HCT116 (cell line): ENCODE data around the gene SLIT1. TPM values are rescaled to one million over a fixed set of nuclear protein-coding genes. Genes with fewer than 3 reads are reported as not detected.

Experiments
- ATAC-seq: fragments of 200-7000 bp; cut with Tn5 transposase; 2 replicates; pipeline ENCODE4 v1.9.1; 2020; ENCODE audit warnings: mild to moderate bottlenecking, moderate library complexity
- BruUV-seq: library from RNA; stranded (reverse); fragments of 400-500 nt; replicated peaks from 2 replicates; lab custom pipeline; 2021; lab: Mats Ljungman, UMichigan
- CTCF ChIA-PET: fragments of 300-600 bp; sonication (Branson Sonifier 250); formaldehyde crosslinking; loops from one replicate; lab custom pipeline; 2021; ENCODE audit warnings: antibody characterized with exemption; lab: Charles Lee
- POLR2A ChIA-PET: fragments of 300-600, 350-600 bp; sonication (Branson Sonifier 250); formaldehyde crosslinking; loops from one replicate; lab custom pipeline; 2021; ENCODE audit warnings: antibody characterized with exemption; lab: Charles Lee
- RAD21 ChIA-PET, 2 experiments: fragments of 300-600 bp; sonication (Branson Sonifier 250); formaldehyde crosslinking; loops; one replicate each; lab custom pipeline; 2023; ENCODE audit warnings: low total read pairs in 2 of 2; ENCODE audit not compliant: uncharacterized antibody in 2 of 2, unreplicated experiment in 2 of 2, low non-redundant PET in 1 of 2; lab: Charles Lee
- DNase-seq: peaks from one replicate; pipeline ENCODE4 v3.0.0-alpha.2; 2010; ENCODE audit warnings: low read depth, low spot score
- H2AFZ ChIP-seq: fragments of 200-600 bp; shearing (Covaris generic), sonication (generic); 2 replicates; pipeline ENCODE4 v1.6.1; 2017; ENCODE audit warnings: low read depth, mixed run types, mixed read lengths, antibody characterized with exemption, low read length; ENCODE audit not compliant: poor library complexity, severe bottlenecking
- H3K27ac ChIP-seq: 2 replicates; pipeline ENCODE4 v1.5.1; 2012; ENCODE audit warnings: low read depth, low read length
- H3K27me3 ChIP-seq: fragments of 200-600 bp; sonication (generic); 2 replicates; pipeline ENCODE4 v1.6.1; 2016; ENCODE audit warnings: mixed run types, low read length, mixed read lengths; ENCODE audit not compliant: insufficient read depth
- H3K36me3 ChIP-seq, 2 experiments: fragments of 200-500 bp in 1 of 2; fragments of 200-600 bp in 1 of 2; sonication (Bioruptor generic) in 1 of 2; sonication (generic) in 1 of 2; 2 replicates each; pipeline versions ENCODE4 v1.5.1 to v1.6.1; 2014 to 2016; ENCODE audit warnings: low read length in 2 of 2, inconsistent platforms in 1 of 2, mixed read lengths in 1 of 2, mixed run types in 1 of 2; ENCODE audit not compliant: insufficient read depth in 2 of 2, control insufficient read depth in 1 of 2
- H3K4me1 ChIP-seq, 2 experiments: fragments of 200-600 bp in 1 of 2; sonication (generic) in 1 of 2; 2 replicates each; pipeline versions ENCODE4 v1.5.1 to v1.6.1; 2012 to 2017; ENCODE audit warnings: low read length in 2 of 2, inconsistent platforms in 1 of 2, mild to moderate bottlenecking in 1 of 2, mixed read lengths in 1 of 2, mixed run types in 1 of 2, moderate library complexity in 1 of 2; ENCODE audit not compliant: insufficient read depth in 2 of 2, control insufficient read depth in 1 of 2
- H3K4me2 ChIP-seq: fragments of 200-600 bp; sonication (generic); 2 replicates; pipeline ENCODE4 v1.6.1; 2017; ENCODE audit warnings: mixed run types, low read length, mixed read lengths
- H3K4me3 ChIP-seq, 2 experiments: fragments of 200-600 bp in 1 of 2; sonication (generic) in 1 of 2; replicated peaks in 1 of 2; 2 replicates each; pipeline ENCODE4 v1.5.1; 2011 to 2016; ENCODE audit warnings: low read length in 2 of 2, control low read depth in 1 of 2, low read depth in 1 of 2, mild to moderate bottlenecking in 1 of 2, mixed read lengths in 1 of 2, mixed run types in 1 of 2
- H3K79me2 ChIP-seq: fragments of 200-600 bp; sonication (generic); 2 replicates; pipeline ENCODE4 v1.6.1; 2017; ENCODE audit warnings: mild to moderate bottlenecking, mixed run types, low read length, moderate library complexity, mixed read lengths; ENCODE audit not compliant: insufficient read depth
- H3K9ac ChIP-seq: fragments of 200-600 bp; sonication (generic); 2 replicates; pipeline ENCODE4 v1.6.1; 2016; ENCODE audit warnings: low read length, mixed read lengths
- H3K9me2 ChIP-seq: fragments of 200-600 bp; sonication (generic), shearing (Covaris generic); 2 replicates; pipeline ENCODE4 v1.6.1; 2017; ENCODE audit warnings: mixed run types, mild to moderate bottlenecking, moderate library complexity; ENCODE audit not compliant: insufficient read depth
- H3K9me3 ChIP-seq, 2 experiments: fragments of 200-500 bp in 1 of 2; fragments of 200-600 bp in 1 of 2; sonication (Bioruptor generic) in 1 of 2; sonication (generic) in 1 of 2; 2 replicates each; pipeline ENCODE4 v1.6.1; 2014 to 2017; ENCODE audit warnings: low read length in 2 of 2, mixed read lengths in 2 of 2, inconsistent platforms in 1 of 2, low read depth in 1 of 2, mild to moderate bottlenecking in 1 of 2, mixed run types in 1 of 2, moderate library complexity in 1 of 2; ENCODE audit not compliant: control insufficient read depth in 1 of 2, insufficient read depth in 1 of 2
- H4K20me1 ChIP-seq: fragments of 200-600 bp; sonication (generic), shearing (Covaris generic); 2 replicates; pipeline ENCODE4 v1.6.1; 2017; ENCODE audit warnings: mixed run types, mild to moderate bottlenecking, moderate library complexity; ENCODE audit not compliant: insufficient read depth
- ATF3 ChIP-seq: IDR thresholded peaks from 2 replicates; pipeline ENCODE4 v1.6.1; 2012
- CBX3 ChIP-seq: IDR thresholded peaks from 2 replicates; pipeline ENCODE4 v1.6.1; 2012; ENCODE audit warnings: low read depth
- CTCF ChIP-seq, 3 experiments: fragments of 200-600 bp in 1 of 3; sonication (generic) in 1 of 3; IDR thresholded peaks in 2 of 3; conservative IDR thresholded peaks in 1 of 3; 2 replicates each; pipeline ENCODE4 v1.5.1; 2012 to 2017; ENCODE audit warnings: low read depth in 2 of 3, low read length in 2 of 3, antibody characterized with exemption in 1 of 3, borderline replicate concordance in 1 of 3, control low read depth in 1 of 3, mild to moderate bottlenecking in 1 of 3, mixed read lengths in 1 of 3, mixed run types in 1 of 3, moderate library complexity in 1 of 3; ENCODE audit not compliant: insufficient read depth in 1 of 3
- MAX ChIP-seq: IDR thresholded peaks from 2 replicates; pipeline ENCODE4 v1.6.1; 2012
- POLR2A ChIP-seq: IDR thresholded peaks from 2 replicates; pipeline ENCODE4 v1.7.0; 2011; ENCODE audit warnings: borderline replicate concordance; ENCODE audit not compliant: insufficient read depth, insufficient read length; ENCODE audit errors: extremely low read depth
- SP1 ChIP-seq: IDR thresholded peaks from 2 replicates; pipeline ENCODE4 v1.6.1; 2012; ENCODE audit warnings: low read depth
- SRF ChIP-seq: IDR thresholded peaks from 2 replicates; pipeline ENCODE4 v1.6.1; 2012; ENCODE audit warnings: low read depth
- YY1 ChIP-seq: IDR thresholded peaks from 2 replicates; pipeline ENCODE4 v1.6.1; 2011; ENCODE audit warnings: low read length, low read depth, moderate library complexity, mild to moderate bottlenecking; ENCODE audit not compliant: insufficient replicate concordance; ENCODE audit errors: extremely low read depth
- ZBTB33 ChIP-seq: IDR thresholded peaks from 2 replicates; pipeline ENCODE4 v1.6.1; 2011; ENCODE audit warnings: mild to moderate bottlenecking, low read length, moderate library complexity; ENCODE audit not compliant: insufficient replicate concordance; ENCODE audit errors: extremely low read depth
- intact Hi-C: fragments of 100-400 bp; cut with micrococcal nuclease; formaldehyde crosslinking; loops from 2 replicates; pipeline ENCODE4 v1.10.0; 2022
- total RNA-seq: library from RNA; stranded (reverse); gene quantifications from one replicate; pipeline ENCODE4 v1.2.1, GENCODE V29; 2021; ENCODE audit not compliant: unreplicated experiment

Gene SLIT1
- total RNA-seq, 1 experiment from 2014 or later = 0.42 TPM

GRCh38 chr10:97222326-97222961, 36.7 kb upstream of the SLIT1 start:
- intact Hi-C loops = no loop called here
- CTCF ChIA-PET = interaction anchor here (1.4 to 3.4 kb wide), 2 partner anchors 12 to 150 kb away, joined by 4 to 19 read pairs; no protein-coding TSS in a partner anchor
- no peaks in the 10 kb centered on the region for H3K27me3 ChIP-seq
- no peak overlapping the region for H2AFZ ChIP-seq
- no peak overlapping the region for H3K27ac ChIP-seq
- no TSS peak for BruUV-seq
- POLR2A ChIA-PET = interaction anchor here (0.6 kb wide), 1 partner anchor 8 kb away, joined by 3 read pairs; no protein-coding TSS in a partner anchor
- 0 out of 4 replicates have a peak, but pooled peaks cover 2 to 3% of the 10 kb centered on the region in 2 experiments for H3K36me3 ChIP-seq
- no peaks in the 10 kb centered on the region for H3K9me3 ChIP-seq
- no peak for DNase-seq
- TF ChIP-seq ATF3 = no peak
- no peak for TF ChIP-seq MAX
- no peak for TF ChIP-seq SP1
- TF ChIP-seq ZBTB33 = no peak
- no peak for TF ChIP-seq POLR2A
- TF ChIP-seq, all 23 proteins: peak for 0
- Histone ChIP-seq H3K4me1 (no peaks in the 10 kb centered on the region), H3K79me2 (no peaks in the 10 kb centered on the region), H3K4me2 (no peak overlapping the region), H3K9me2 (no peaks in the 10 kb centered on the region), H4K20me1 (no peaks in the 10 kb centered on the region), H3K9ac (no peak overlapping the region), H3K4me3 (no peak overlapping the region)
- RAD21 ChIA-PET = no interaction called here
- no peak for ATAC-seq

GRCh38 chr10:97220355-97220754, 34.6 kb upstream of the SLIT1 start:
- H3K4me2 ChIP-seq = no peak overlapping the region
- no peaks in the 10 kb centered on the region for H3K27me3 ChIP-seq
- no peaks in the 10 kb centered on the region for H3K4me1 ChIP-seq
- no peaks in the 10 kb centered on the region for H3K79me2 ChIP-seq
- no peak for DNase-seq
- H3K27ac ChIP-seq = no peak overlapping the region
- CTCF ChIA-PET = interaction anchor here (3.4 kb wide), 1 partner anchor 10 kb away, joined by 19 read pairs; no protein-coding TSS in a partner anchor
- RAD21 ChIA-PET = no interaction called here
- no peaks in the 10 kb centered on the region for H3K9me2 ChIP-seq
- no peak overlapping the region for H3K4me3 ChIP-seq
- no TSS peak for BruUV-seq
- H3K9me3 ChIP-seq = no peaks in the 10 kb centered on the region
- TF ChIP-seq YY1 (no peak), POLR2A (no peak), CBX3 (no peak), ZBTB33 (no peak), SRF (no peak), CTCF (IDR thresholded peaks at IDR 0.05 in 2 of 3, conservative IDR thresholded peaks at IDR 0.05 in 1 of 3; ENCODE audit: borderline replicate concordance in 1 of 3, insufficient read depth in 1 of 3, low read depth in 2 of 3, low read length in 2 of 3) (no peak)
- POLR2A ChIA-PET = no interaction called here
- H4K20me1 ChIP-seq = no peaks in the 10 kb centered on the region
- ATAC-seq = no peak
- no peak overlapping the region for H2AFZ ChIP-seq
- no peaks in the 10 kb centered on the region for H3K36me3 ChIP-seq
- H3K9ac ChIP-seq = no peak overlapping the region
- intact Hi-C loops = no loop called here
